ENCODE results near the gene TMEM178B.

- TF ChIP-seq CTCF (IDR thresholded peaks at IDR 0.05) (no peak), RAD21 (IDR thresholded peaks at IDR 0.05; ENCODE audit: low read length) (no peak), ELF1 (IDR thresholded peaks at IDR 0.05) (no peak), TAF1 (IDR thresholded peaks at IDR 0.05; ENCODE audit: borderline replicate concordance, low read depth, low read length) (no peak), MXI1 (IDR thresholded peaks at IDR 0.05; ENCODE audit: low read depth, low read length) (no peak), FOXM1 (IDR thresholded peaks at IDR 0.05; ENCODE audit: low read depth) (no peak), JUND (IDR thresholded peaks at IDR 0.05) (no peak), POLR2AphosphoS5 (IDR thresholded peaks at IDR 0.05; ENCODE audit: low read depth, low read length) (no peak)
Observed at GRCh38 chr7:141451232-141451631, 377.4 kb downstream of the TMEM178B start.

Measured in SK-N-SH (cell line).